GM23338 (cell line): ENCODE measurements around the gene ANTKMT.
A peak's percentile ranks its signal among the peaks of the same experiment; 100 is the strongest.

Source experiments
- EZH2 ChIP-seq: fragments of 200-600 bp; sonication (generic); IDR thresholded peaks from one replicate; pipeline ENCODE4 v1.8.0; 2017; ENCODE audit warnings: antibody characterized with exemption, mild to moderate bottlenecking, low read depth; ENCODE audit not compliant: unreplicated experiment
- EZH2phosphoT487 ChIP-seq: fragments of 200-600 bp; sonication (generic); IDR thresholded peaks from one replicate; pipeline ENCODE4 v1.8.1; 2018; ENCODE audit warnings: antibody characterized with exemption; ENCODE audit not compliant: unreplicated experiment
- JUNB ChIP-seq: IDR thresholded peaks from one replicate; pipeline ENCODE4 v1.6.1; 2016; ENCODE audit warnings: antibody characterized with exemption; ENCODE audit not compliant: unreplicated experiment
- NANOG ChIP-seq: IDR thresholded peaks from 2 replicates; pipeline ENCODE4 v1.6.1; 2016; ENCODE audit warnings: antibody characterized with exemption, borderline replicate concordance
- POLR2AphosphoS5 ChIP-seq: IDR thresholded peaks from 2 replicates; pipeline ENCODE4 v1.6.1; 2016; ENCODE audit warnings: antibody characterized with exemption, low read depth
- TF ChIP-seq, protein P1 (sequence below), 2 experiments: fragments of 200-600 bp in 1 of 2; sonication (generic) in 1 of 2; conservative IDR thresholded peaks; 2 replicates each; pipeline versions ENCODE4 v1.5.1 to v1.6.1; 2016 to 2017; ENCODE audit warnings: antibody characterized with exemption in 2 of 2, low read depth in 2 of 2, mild to moderate bottlenecking in 2 of 2, moderate library complexity in 1 of 2
- TF ChIP-seq, protein P2 (sequence below): IDR thresholded peaks from one replicate; pipeline ENCODE4 v1.6.1; 2018; ENCODE audit warnings: antibody characterized with exemption; ENCODE audit not compliant: unreplicated experiment

DNA sequence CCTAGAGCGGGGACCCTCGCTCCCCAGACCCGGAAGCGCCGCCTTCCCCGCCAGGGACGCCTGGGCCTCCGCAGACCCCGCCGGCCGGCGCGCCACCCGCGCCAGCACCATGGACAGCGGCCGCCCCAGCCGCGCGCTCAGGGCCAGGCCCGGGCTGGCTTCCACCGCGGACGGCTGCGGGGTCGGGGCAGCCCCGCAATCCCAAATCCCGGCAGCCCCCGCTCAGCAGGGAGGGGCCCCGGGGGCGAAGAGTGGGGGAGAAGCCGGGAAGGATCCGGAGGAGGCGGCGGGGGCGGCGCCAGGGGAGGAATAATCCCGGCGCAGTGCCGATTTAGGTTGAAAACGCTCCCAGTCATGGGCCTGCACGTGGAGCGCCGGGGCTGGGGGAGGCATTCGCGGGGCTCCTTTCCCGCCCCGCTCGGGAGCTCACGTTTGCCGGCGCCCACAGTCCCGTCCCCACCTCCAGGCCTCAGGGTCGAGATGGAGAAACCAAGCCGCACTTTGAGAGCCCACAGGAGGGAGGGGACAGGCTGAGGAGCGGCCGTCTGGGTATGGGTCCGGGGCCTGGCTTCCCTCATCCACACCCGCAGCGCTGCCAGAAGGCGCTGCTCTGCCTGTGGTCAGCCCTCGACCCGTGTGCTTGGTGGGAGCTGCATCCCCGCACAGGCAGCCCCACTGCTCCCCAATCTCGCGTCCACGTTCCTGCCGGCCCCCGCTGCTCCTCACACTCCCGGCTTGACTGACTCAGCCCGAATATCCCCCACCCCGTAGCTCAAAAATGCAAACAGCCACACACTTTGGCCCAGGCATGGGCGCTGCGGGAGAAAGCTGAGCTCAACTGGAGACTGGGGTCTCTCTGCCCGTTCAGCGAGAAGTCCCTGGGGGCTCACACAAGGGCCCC lies 20.0 kb upstream of the ANTKMT start:
- TF ChIP-seq, protein P1, sequence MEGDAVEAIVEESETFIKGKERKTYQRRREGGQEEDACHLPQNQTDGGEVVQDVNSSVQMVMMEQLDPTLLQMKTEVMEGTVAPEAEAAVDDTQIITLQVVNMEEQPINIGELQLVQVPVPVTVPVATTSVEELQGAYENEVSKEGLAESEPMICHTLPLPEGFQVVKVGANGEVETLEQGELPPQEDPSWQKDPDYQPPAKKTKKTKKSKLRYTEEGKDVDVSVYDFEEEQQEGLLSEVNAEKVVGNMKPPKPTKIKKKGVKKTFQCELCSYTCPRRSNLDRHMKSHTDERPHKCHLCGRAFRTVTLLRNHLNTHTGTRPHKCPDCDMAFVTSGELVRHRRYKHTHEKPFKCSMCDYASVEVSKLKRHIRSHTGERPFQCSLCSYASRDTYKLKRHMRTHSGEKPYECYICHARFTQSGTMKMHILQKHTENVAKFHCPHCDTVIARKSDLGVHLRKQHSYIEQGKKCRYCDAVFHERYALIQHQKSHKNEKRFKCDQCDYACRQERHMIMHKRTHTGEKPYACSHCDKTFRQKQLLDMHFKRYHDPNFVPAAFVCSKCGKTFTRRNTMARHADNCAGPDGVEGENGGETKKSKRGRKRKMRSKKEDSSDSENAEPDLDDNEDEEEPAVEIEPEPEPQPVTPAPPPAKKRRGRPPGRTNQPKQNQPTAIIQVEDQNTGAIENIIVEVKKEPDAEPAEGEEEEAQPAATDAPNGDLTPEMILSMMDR (conservative IDR thresholded peaks at IDR 0.05; ENCODE audit: low read depth in 2 of 2): no peak
- TF ChIP-seq EZH2 (peak; percentile 39), POLR2AphosphoS5 (0 out of 2 replicates have a peak, but pooled peaks have one; percentile 21), JUNB (no peak), NANOG (no peak), EZH2phosphoT487 (no peak)
- TF ChIP-seq, protein P2, sequence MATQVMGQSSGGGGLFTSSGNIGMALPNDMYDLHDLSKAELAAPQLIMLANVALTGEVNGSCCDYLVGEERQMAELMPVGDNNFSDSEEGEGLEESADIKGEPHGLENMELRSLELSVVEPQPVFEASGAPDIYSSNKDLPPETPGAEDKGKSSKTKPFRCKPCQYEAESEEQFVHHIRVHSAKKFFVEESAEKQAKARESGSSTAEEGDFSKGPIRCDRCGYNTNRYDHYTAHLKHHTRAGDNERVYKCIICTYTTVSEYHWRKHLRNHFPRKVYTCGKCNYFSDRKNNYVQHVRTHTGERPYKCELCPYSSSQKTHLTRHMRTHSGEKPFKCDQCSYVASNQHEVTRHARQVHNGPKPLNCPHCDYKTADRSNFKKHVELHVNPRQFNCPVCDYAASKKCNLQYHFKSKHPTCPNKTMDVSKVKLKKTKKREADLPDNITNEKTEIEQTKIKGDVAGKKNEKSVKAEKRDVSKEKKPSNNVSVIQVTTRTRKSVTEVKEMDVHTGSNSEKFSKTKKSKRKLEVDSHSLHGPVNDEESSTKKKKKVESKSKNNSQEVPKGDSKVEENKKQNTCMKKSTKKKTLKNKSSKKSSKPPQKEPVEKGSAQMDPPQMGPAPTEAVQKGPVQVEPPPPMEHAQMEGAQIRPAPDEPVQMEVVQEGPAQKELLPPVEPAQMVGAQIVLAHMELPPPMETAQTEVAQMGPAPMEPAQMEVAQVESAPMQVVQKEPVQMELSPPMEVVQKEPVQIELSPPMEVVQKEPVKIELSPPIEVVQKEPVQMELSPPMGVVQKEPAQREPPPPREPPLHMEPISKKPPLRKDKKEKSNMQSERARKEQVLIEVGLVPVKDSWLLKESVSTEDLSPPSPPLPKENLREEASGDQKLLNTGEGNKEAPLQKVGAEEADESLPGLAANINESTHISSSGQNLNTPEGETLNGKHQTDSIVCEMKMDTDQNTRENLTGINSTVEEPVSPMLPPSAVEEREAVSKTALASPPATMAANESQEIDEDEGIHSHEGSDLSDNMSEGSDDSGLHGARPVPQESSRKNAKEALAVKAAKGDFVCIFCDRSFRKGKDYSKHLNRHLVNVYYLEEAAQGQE: peak; percentile 84
